AG09319 (cell line): ENCODE results near the gene MCEMP1.

Source experiments
- DNase-seq: peaks from one replicate; pipeline ENCODE4 v3.0.0-alpha.2; 2010; ENCODE audit warnings: low read depth; ENCODE audit errors: extremely low read depth
- CTCF ChIP-seq: IDR thresholded peaks from 2 replicates; pipeline ENCODE4 v1.5.1; 2011; ENCODE audit warnings: low read depth, mild to moderate bottlenecking, inconsistent platforms, low read length, moderate library complexity

Gene MCEMP1

GRCh38 chr19:7665076-7665475 is 11.8 kb upstream of the MCEMP1 start:
- TF ChIP-seq CTCF = no peak
- peak; percentile 39 for DNase-seq

- DNase-seq = no peak
Observed at GRCh38 chr19:7668842-7669241, 8.0 kb upstream of the MCEMP1 start, which contains the start of gene RETN. Gene RETN (plus strand): TSS chr19:7669049. CDS start chr19:7669327, 278 bp downstream.

GRCh38 chr19:7669641-7670040 is 7.2 kb upstream of the MCEMP1 start:
- DNase-seq = no peak
- no peak for TF ChIP-seq CTCF

More at GRCh38 chr19:7668842-7669241, 8.0 kb upstream of the MCEMP1 start, which contains the start of gene RETN:
- TF ChIP-seq CTCF = no peak

- TF ChIP-seq CTCF = no peak
- no peak for DNase-seq
Observed at GRCh38 chr19:7670150-7670783, 6.6 kb upstream of the MCEMP1 start.

- no peak for DNase-seq
- TF ChIP-seq CTCF = no peak
Observed at GRCh38 chr19:7670790-7671189, 6.1 kb upstream of the MCEMP1 start.

- TF ChIP-seq CTCF = no peak
- no peak for DNase-seq
Observed at GRCh38 chr19:7672522-7672921, 4.4 kb upstream of the MCEMP1 start.

GRCh38 chr19:7674010-7675005 is 2.6 kb upstream of the MCEMP1 start:
- peak; percentile 41 for DNase-seq
- TF ChIP-seq CTCF = no peak
